Keratinocyte (primary cell): ENCODE results near the gene OTUD4. TPM values are rescaled to one million over a fixed set of nuclear protein-coding genes. Genes with fewer than 3 reads are reported as not detected.

Source experiments
- DNase-seq: peaks from one replicate; pipeline ENCODE4 v3.0.0-alpha.2; 2011; ENCODE audit warnings: low read depth, missing footprints, low spot score
- FAIRE-seq: peaks from 2 replicates; lab custom pipeline; 2011; peaks lifted over from hg19 to GRCh38; lab: Jason Lieb, UNC
- H2AFZ ChIP-seq: 2 replicates; pipeline ENCODE4 v1.6.0; 2012; ENCODE audit warnings: low read length, control low read depth, inconsistent platforms; ENCODE audit not compliant: control insufficient read depth
- H3K27ac ChIP-seq: 2 replicates; pipeline ENCODE4 v1.5.1; 2011; ENCODE audit warnings: low read length; ENCODE audit not compliant: control insufficient read depth, insufficient read depth
- H3K27me3 ChIP-seq: 3 replicates; pipeline ENCODE4 v1.6.0; 2011; ENCODE audit warnings: low read length; ENCODE audit not compliant: control insufficient read depth, insufficient read depth; ENCODE audit errors: extremely low read depth
- H3K36me3 ChIP-seq, 2 experiments: 2 replicates in 1 of 2; 3 replicates in 1 of 2; pipeline ENCODE4 v1.5.1; 2011; ENCODE audit warnings: low read length in 2 of 2, mild to moderate bottlenecking in 1 of 2; ENCODE audit not compliant: control insufficient read depth in 2 of 2, insufficient read depth in 2 of 2; ENCODE audit errors: extremely low read depth in 1 of 2
- H3K4me1 ChIP-seq: 3 replicates; pipeline ENCODE4 v1.5.1; 2011; ENCODE audit warnings: low read length; ENCODE audit not compliant: control insufficient read depth, insufficient read depth; ENCODE audit errors: extremely low read depth
- H3K4me2 ChIP-seq: 3 replicates; pipeline ENCODE4 v1.6.0; 2011; ENCODE audit warnings: low read depth, low read length; ENCODE audit not compliant: control insufficient read depth, insufficient read depth; ENCODE audit errors: extremely low read depth
- H3K4me3 ChIP-seq, 3 experiments: fragments of 200-600 bp in 1 of 3; sonication (generic) in 1 of 3; 2 replicates in 2 of 3; 3 replicates in 1 of 3; pipeline ENCODE4 v1.5.1; 2011 to 2016; ENCODE audit warnings: low read length in 3 of 3, mild to moderate bottlenecking in 3 of 3, control low read depth in 2 of 3, inconsistent platforms in 1 of 3, low read depth in 1 of 3, mixed read lengths in 1 of 3, mixed run types in 1 of 3, moderate library complexity in 1 of 3; ENCODE audit not compliant: control insufficient read depth in 2 of 3, insufficient read depth in 2 of 3; ENCODE audit errors: extremely low read depth in 1 of 3
- H3K79me2 ChIP-seq: 2 replicates; pipeline ENCODE4 v1.6.0; 2012; ENCODE audit warnings: low read length; ENCODE audit not compliant: control insufficient read depth, insufficient read depth
- H3K9ac ChIP-seq: 3 replicates; pipeline ENCODE4 v1.6.0; 2011; ENCODE audit warnings: low read length; ENCODE audit not compliant: control insufficient read depth, insufficient read depth; ENCODE audit errors: extremely low read depth
- H3K9me1 ChIP-seq: 3 replicates; pipeline ENCODE4 v1.6.0; 2011; ENCODE audit warnings: low read length; ENCODE audit not compliant: control insufficient read depth, insufficient read depth; ENCODE audit errors: extremely low read depth
- H3K9me3 ChIP-seq: 2 replicates; pipeline ENCODE4 v1.5.1; 2012; ENCODE audit warnings: low read depth, low read length; ENCODE audit not compliant: control insufficient read depth
- H4K20me1 ChIP-seq: 3 replicates; pipeline ENCODE4 v1.6.0; 2011; ENCODE audit warnings: low read length; ENCODE audit not compliant: control insufficient read depth, insufficient read depth; ENCODE audit errors: extremely low read depth
- CTCF ChIP-seq, 3 experiments: IDR thresholded peaks in 1 of 3; conservative IDR thresholded peaks in 1 of 3; optimal IDR thresholded peaks in 1 of 3; 2 replicates in 2 of 3; 3 replicates in 1 of 3; pipeline versions ENCODE3 to v1.5.1; 2011; ENCODE audit warnings: low read length in 3 of 3, mild to moderate bottlenecking in 3 of 3, moderate library complexity in 2 of 3, control low read depth in 1 of 3, inconsistent platforms in 1 of 3; ENCODE audit not compliant: insufficient read depth in 2 of 3; ENCODE audit errors: extremely low read depth in 1 of 3
- EZH2 ChIP-seq: IDR thresholded peaks from one replicate; pipeline ENCODE4 v1.6.1; 2012; ENCODE audit warnings: inconsistent platforms, mild to moderate bottlenecking, low read length, moderate library complexity
- dilution Hi-C: fragments of 300-500 bp; cut with MboI; formaldehyde crosslinking; loops from one replicate; pipeline ENCODE4 v1.7.0; 2020; ENCODE audit warnings: low sequenced_read_pairs; ENCODE audit not compliant: extremely low pct_ligation_motif_present
- polyA plus RNA-seq, 5 experiments: library from polyadenylated mRNA; depleted of rRNA in 3 of 5; stranded (reverse) in 3 of 5; stranded (forward) in 1 of 5; unstranded in 1 of 5; fragments of >200 nt; gene quantifications; 1 replicate in 1 of 5; 2 replicates in 3 of 5; 3 replicates in 1 of 5; pipeline versions ENCODE4 v1.2.1 to v1.2.3, GENCODE V29; 2011 to 2012; ENCODE audit warnings: missing spikeins in 2 of 5, low read depth in 1 of 5, low replicate concordance in 1 of 5

The OTUD4 gene
- polyA plus RNA-seq, 1 donor (not counting 4 experiments of a cell fraction or from before 2014, with no cell fraction given) = 30.2 TPM

- peak overlapping the region; percentile 98 for H3K27ac ChIP-seq
- DNase-seq (no peak), FAIRE-seq (peak; percentile 23)
- peaks cover 0 to 2% of the 10 kb centered on the region in 2 experiments for H3K36me3 ChIP-seq
- TF ChIP-seq EZH2 (no peak), CTCF (optimal IDR thresholded peaks at IDR 0.05 in 1 of 3, IDR thresholded peaks at IDR 0.05 in 1 of 3, conservative IDR thresholded peaks at IDR 0.05 in 1 of 3; ENCODE audit: extremely low read depth in 1 of 3, insufficient read depth in 2 of 3, low read length in 3 of 3) (no peak)
- peaks cover 65% of the 10 kb centered on the region for H3K79me2 ChIP-seq
- H2AFZ ChIP-seq = peak overlapping the region; percentile 29
- no peaks in the 10 kb centered on the region for H3K27me3 ChIP-seq
- H3K9ac ChIP-seq = peak overlapping the region; percentile 91
- H3K9me3 ChIP-seq = no peaks in the 10 kb centered on the region
- peaks cover 2% of the 10 kb centered on the region for H3K9me1 ChIP-seq
- H3K4me2 ChIP-seq = peak overlapping the region; percentile 87
- peak overlapping the region; percentile 80 to 96 (median 86) for H3K4me3 ChIP-seq
- H3K4me1 ChIP-seq = peaks cover 20% of the 10 kb centered on the region
- dilution Hi-C loops = no loop called here
- H4K20me1 ChIP-seq = no peaks in the 10 kb centered on the region
Measured at GRCh38 chr4:145177906-145178538, 2.4 kb downstream of the OTUD4 start.

GRCh38 chr4:145177511-145177905 lies 2.9 kb downstream of the OTUD4 start:
- peaks cover 0 to 3% of the 10 kb centered on the region in 2 experiments for H3K36me3 ChIP-seq
- no peak overlapping the region for H2AFZ ChIP-seq
- dilution Hi-C loops = no loop called here
- peak overlapping the region; percentile 80 to 96 (median 86) for H3K4me3 ChIP-seq
- TF ChIP-seq CTCF (optimal IDR thresholded peaks at IDR 0.05 in 1 of 3, IDR thresholded peaks at IDR 0.05 in 1 of 3, conservative IDR thresholded peaks at IDR 0.05 in 1 of 3; ENCODE audit: extremely low read depth in 1 of 3, insufficient read depth in 2 of 3, low read length in 3 of 3) (no peak), EZH2 (no peak)
- H3K27me3 ChIP-seq = no peaks in the 10 kb centered on the region
- no peaks in the 10 kb centered on the region for H3K9me3 ChIP-seq
- H3K27ac ChIP-seq = peak overlapping the region; percentile 98
- H3K79me2 ChIP-seq = peaks cover 69% of the 10 kb centered on the region
- FAIRE-seq (no peak), DNase-seq (no peak)
- peak overlapping the region; percentile 91 for H3K9ac ChIP-seq
- H3K9me1 ChIP-seq = peaks cover 2% of the 10 kb centered on the region
- peaks cover 20% of the 10 kb centered on the region for H3K4me1 ChIP-seq
- peak overlapping the region; percentile 87 for H3K4me2 ChIP-seq
- peaks cover 2% of the 10 kb centered on the region for H4K20me1 ChIP-seq
